Measurements from ENCODE around the gene RNU1-2. TPM values are rescaled to one million over a fixed set of nuclear protein-coding genes. Genes with fewer than 3 reads are reported as not detected.
A peak's percentile ranks its signal among the peaks of the same experiment; 100 is the strongest.
"Not testable (repeated sequence)": the region's sequence is repeated elsewhere in the genome, so short reads cannot be mapped to it uniquely, and the experiment has no call there.

The RNU1-2 gene
- total RNA-seq, 5 donors from 2014 or later (not counting 1 experiment from before 2014, with no cell fraction given), result 2,148 to 4,743 (median 3,650) TPM

DNA sequence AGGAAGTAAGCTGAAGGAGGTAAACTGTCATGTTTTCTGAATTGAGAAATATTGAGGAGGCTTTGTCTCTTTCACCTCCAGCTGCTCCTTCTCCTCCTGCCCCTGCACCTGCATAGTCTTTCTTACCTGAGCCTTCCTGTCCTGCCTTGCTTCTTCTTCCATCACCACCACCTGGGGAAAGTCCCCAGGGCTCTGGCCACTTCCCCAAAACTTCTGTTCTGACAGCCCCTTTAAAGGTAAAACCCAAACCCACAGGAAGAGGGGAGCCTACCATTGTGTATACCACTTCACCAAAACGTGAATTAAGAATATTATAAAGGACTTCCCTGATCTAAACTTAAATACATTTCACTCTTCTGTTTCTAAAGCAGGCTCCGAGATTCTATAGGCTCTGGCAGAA lies 5.6 kb downstream of the RNU1-2 start:
- Mint-ChIP-seq H3K4me3 (peak overlapping the region in 1 of 3 donors; percentile 65), H3K27ac (peak overlapping the region; percentile 70 to 81), H3K4me1 (peaks cover 33 to 56% (median 51%) of the 10 kb centered on the region in 3 donors)
- POLR2A ChIA-PET; ATAC-seq (replicated peaks in 1 of 4); H3K9me3 ChIP-seq; CTCF ChIA-PET; H3K36me3 ChIP-seq (ENCODE audit: control insufficient read depth in 2 of 2, extremely low read depth in 1 of 2, insufficient read depth in 1 of 2, low read length in 1 of 2); H3K27ac ChIP-seq (ENCODE audit: low read length); DNase-seq; H3K4me3 ChIP-seq (ENCODE audit: control insufficient read depth in 1 of 2, extremely low read depth in 1 of 2, low read length in 1 of 2); H3K27me3 ChIP-seq (replicated peaks in 1 of 2; ENCODE audit: control insufficient read depth in 2 of 2, extremely low read depth in 1 of 2, insufficient read depth in 2 of 2, low read length in 1 of 2); H3K9me3 Mint-ChIP-seq; H3K27me3 Mint-ChIP-seq; H3K36me3 Mint-ChIP-seq: not testable (repeated sequence)
- H3K4me1 ChIP-seq (ENCODE audit: control insufficient read depth in 1 of 2, extremely low read depth in 1 of 2, insufficient read depth in 2 of 2, low read length in 2 of 2), result peaks cover 29 to 40% of the 10 kb centered on the region in 2 experiments
- no CpG with 5 or more reads among the region's 2 CpGs for WGBS (ENCODE audit: insufficient coverage)

- DNase-seq (peak in 1 of 35 experiments; percentile 17), ATAC-seq (replicated peaks in 1 of 4) (no peak)
- CTCF ChIA-PET, result no interaction called here
- no peak overlapping the region for H3K4me3 ChIP-seq (ENCODE audit: control insufficient read depth in 1 of 2, extremely low read depth in 1 of 2, low read length in 1 of 2)
- peaks cover 24 to 33% of the 10 kb centered on the region in 2 experiments for H3K4me1 ChIP-seq (ENCODE audit: control insufficient read depth in 1 of 2, extremely low read depth in 1 of 2, insufficient read depth in 2 of 2, low read length in 2 of 2)
- no peak overlapping the region for H3K4me3 Mint-ChIP-seq
- peaks cover 17 to 46% (median 44%) of the 10 kb centered on the region in 3 donors for H3K4me1 Mint-ChIP-seq
- 100% methylated on average over 1 of the region's 2 CpGs for WGBS (ENCODE audit: insufficient coverage)
- POLR2A ChIA-PET, result interaction anchor here in 1 of 2 donors (0.6 kb wide), 1 partner anchor 12 kb away, joined by 5 read pairs; no protein-coding TSS in a partner anchor
- peaks cover 0 to 6% (median 0%) of the 10 kb centered on the region in 3 donors for H3K9me3 Mint-ChIP-seq
- no peaks in the 10 kb centered on the region for H3K9me3 ChIP-seq
- no peak overlapping the region for H3K27ac Mint-ChIP-seq
- H3K36me3 Mint-ChIP-seq, result peaks cover 6% of the 10 kb centered on the region
- H3K27ac ChIP-seq (ENCODE audit: low read length), result peak overlapping the region; percentile 94
- H3K36me3 ChIP-seq (ENCODE audit: control insufficient read depth in 2 of 2, extremely low read depth in 1 of 2, insufficient read depth in 1 of 2, low read length in 1 of 2), result peaks cover 0 to 2% of the 10 kb centered on the region in 2 donors
- no peaks in the 10 kb centered on the region for H3K27me3 Mint-ChIP-seq
- no peaks in the 10 kb centered on the region for H3K27me3 ChIP-seq (replicated peaks in 1 of 2; ENCODE audit: control insufficient read depth in 2 of 2, extremely low read depth in 1 of 2, insufficient read depth in 2 of 2, low read length in 1 of 2)
These were observed 7.3 kb downstream of the RNU1-2 start for GRCh38 chr1:16903054-16903453.

- no peak overlapping the region for H3K27ac Mint-ChIP-seq
- Histone ChIP-seq H3K4me3 (ENCODE audit: control insufficient read depth in 1 of 2, extremely low read depth in 1 of 2, low read length in 1 of 2) (peak overlapping the region; percentile 50 to 67), H3K27me3 (replicated peaks in 1 of 2; ENCODE audit: control insufficient read depth in 2 of 2, extremely low read depth in 1 of 2, insufficient read depth in 2 of 2, low read length in 1 of 2) (no peaks in the 10 kb centered on the region), H3K36me3 (ENCODE audit: control insufficient read depth in 2 of 2, extremely low read depth in 1 of 2, insufficient read depth in 1 of 2, low read length in 1 of 2) (peaks cover 0 to 2% of the 10 kb centered on the region in 2 donors), H3K4me1 (ENCODE audit: control insufficient read depth in 1 of 2, extremely low read depth in 1 of 2, insufficient read depth in 2 of 2, low read length in 2 of 2) (peaks cover 24 to 33% of the 10 kb centered on the region in 2 experiments), H3K9me3 (no peaks in the 10 kb centered on the region), H3K27ac (ENCODE audit: low read length) (peak overlapping the region; percentile 94)
- DNase-seq (no peak), ATAC-seq (replicated peaks in 1 of 4) (no peak)
- CTCF ChIA-PET, result interaction anchor here in 1 of 2 donors (0.7 kb wide), 1 partner anchor 107 kb away, joined by 3 read pairs; no protein-coding TSS in a partner anchor
- POLR2A ChIA-PET, result no interaction called here
- no peak overlapping the region for H3K4me3 Mint-ChIP-seq
- peaks cover 6% of the 10 kb centered on the region for H3K36me3 Mint-ChIP-seq
- H3K4me1 Mint-ChIP-seq, result peaks cover 14 to 43% (median 41%) of the 10 kb centered on the region in 3 donors
- no peaks in the 10 kb centered on the region for H3K27me3 Mint-ChIP-seq
- H3K9me3 Mint-ChIP-seq, result peaks cover 0 to 6% (median 0%) of the 10 kb centered on the region in 3 donors
These were observed 7.6 kb downstream of the RNU1-2 start for GRCh38 chr1:16903458-16903796.

GRCh38 chr1:16904560-16905109 lies 8.9 kb downstream of the RNU1-2 start:
- DNase-seq, result peak; percentile 96 to 100 (median 99)
- H3K4me3 ChIP-seq (ENCODE audit: control insufficient read depth in 1 of 2, extremely low read depth in 1 of 2, low read length in 1 of 2), result peak overlapping the region; percentile 50 to 51
- no peaks in the 10 kb centered on the region for H3K9me3 ChIP-seq
- H3K27me3 ChIP-seq (replicated peaks in 1 of 2; ENCODE audit: control insufficient read depth in 2 of 2, extremely low read depth in 1 of 2, insufficient read depth in 2 of 2, low read length in 1 of 2), result no peaks in the 10 kb centered on the region
- Mint-ChIP-seq H3K27me3 (no peaks in the 10 kb centered on the region), H3K4me3 (no peak overlapping the region), H3K36me3 (peaks cover 6% of the 10 kb centered on the region), H3K27ac (no peak overlapping the region), H3K4me1 (peaks cover 23 to 43% (median 39%) of the 10 kb centered on the region in 3 donors), H3K9me3 (peaks cover 0 to 6% (median 0%) of the 10 kb centered on the region in 3 donors)
- ChIA-PET POLR2A (interaction anchor here in 1 of 2 donors (0.7 to 1.1 kb wide), 3 partner anchors 8 to 687 kb away, joined by 4 to 15 read pairs (median 5); partner anchors contain the start of gene RNU1-1), CTCF (interaction anchor here in 1 of 2 donors (0.6 kb wide), 1 partner anchor 11 kb away, joined by 3 read pairs; no protein-coding TSS in a partner anchor)
- ATAC-seq (replicated peaks in 1 of 4), result peak; percentile 92 to 97 (median 96)
- H3K36me3 ChIP-seq (ENCODE audit: control insufficient read depth in 2 of 2, extremely low read depth in 1 of 2, insufficient read depth in 1 of 2, low read length in 1 of 2), result peaks cover 0 to 2% of the 10 kb centered on the region in 2 donors
- H3K27ac ChIP-seq (ENCODE audit: low read length), result peak overlapping the region; percentile 94
- WGBS (ENCODE audit: insufficient coverage), result under 1% methylated on average over 27 of the region's 27 CpGs
- peaks cover 24 to 33% of the 10 kb centered on the region in 2 experiments for H3K4me1 ChIP-seq (ENCODE audit: control insufficient read depth in 1 of 2, extremely low read depth in 1 of 2, insufficient read depth in 2 of 2, low read length in 2 of 2)

GRCh38 chr1:16905110-16905867 lies 9.5 kb downstream of the RNU1-2 start:
- DNase-seq (peak in 6 of 35 experiments; percentile 20 to 89 (median 44)), ATAC-seq (replicated peaks in 1 of 4) (peak; percentile 77 to 84 (median 80))
- ChIA-PET POLR2A (interaction anchor here in 1 of 2 donors (0.5 to 1.1 kb wide), 6 partner anchors 9 to 1302 kb away, joined by 3 to 15 read pairs (median 4); partner anchors contain the start of gene RNU1-1), CTCF (interaction anchor here in 1 of 2 donors (0.6 kb wide), 1 partner anchor 10 kb away, joined by 3 read pairs; no protein-coding TSS in a partner anchor)
- Histone ChIP-seq H3K4me1 (ENCODE audit: control insufficient read depth in 1 of 2, extremely low read depth in 1 of 2, insufficient read depth in 2 of 2, low read length in 2 of 2) (peaks cover 24 to 31% of the 10 kb centered on the region in 2 experiments), H3K36me3 (ENCODE audit: control insufficient read depth in 2 of 2, extremely low read depth in 1 of 2, insufficient read depth in 1 of 2, low read length in 1 of 2) (peaks cover 0 to 2% of the 10 kb centered on the region in 2 donors), H3K9me3 (no peaks in the 10 kb centered on the region), H3K27me3 (replicated peaks in 1 of 2; ENCODE audit: control insufficient read depth in 2 of 2, extremely low read depth in 1 of 2, insufficient read depth in 2 of 2, low read length in 1 of 2) (no peaks in the 10 kb centered on the region), H3K4me3 (ENCODE audit: control insufficient read depth in 1 of 2, extremely low read depth in 1 of 2, low read length in 1 of 2) (peak overlapping the region; percentile 50 to 51), H3K27ac (ENCODE audit: low read length) (peak overlapping the region; percentile 94)
- H3K27me3 Mint-ChIP-seq, result no peaks in the 10 kb centered on the region
- no peak overlapping the region for H3K27ac Mint-ChIP-seq
- H3K9me3 Mint-ChIP-seq, result peaks cover 0 to 6% (median 0%) of the 10 kb centered on the region in 3 donors
- 5% methylated on average over 11 of the region's 12 CpGs for WGBS (ENCODE audit: insufficient coverage)
- H3K36me3 Mint-ChIP-seq, result peaks cover 6% of the 10 kb centered on the region
- peaks cover 29 to 45% (median 41%) of the 10 kb centered on the region in 3 donors for H3K4me1 Mint-ChIP-seq
- H3K4me3 Mint-ChIP-seq, result no peak overlapping the region

Data from T-cell (primary cell).